Measurements from ENCODE around the gene DRC3.

The DRC3 gene

DNA sequence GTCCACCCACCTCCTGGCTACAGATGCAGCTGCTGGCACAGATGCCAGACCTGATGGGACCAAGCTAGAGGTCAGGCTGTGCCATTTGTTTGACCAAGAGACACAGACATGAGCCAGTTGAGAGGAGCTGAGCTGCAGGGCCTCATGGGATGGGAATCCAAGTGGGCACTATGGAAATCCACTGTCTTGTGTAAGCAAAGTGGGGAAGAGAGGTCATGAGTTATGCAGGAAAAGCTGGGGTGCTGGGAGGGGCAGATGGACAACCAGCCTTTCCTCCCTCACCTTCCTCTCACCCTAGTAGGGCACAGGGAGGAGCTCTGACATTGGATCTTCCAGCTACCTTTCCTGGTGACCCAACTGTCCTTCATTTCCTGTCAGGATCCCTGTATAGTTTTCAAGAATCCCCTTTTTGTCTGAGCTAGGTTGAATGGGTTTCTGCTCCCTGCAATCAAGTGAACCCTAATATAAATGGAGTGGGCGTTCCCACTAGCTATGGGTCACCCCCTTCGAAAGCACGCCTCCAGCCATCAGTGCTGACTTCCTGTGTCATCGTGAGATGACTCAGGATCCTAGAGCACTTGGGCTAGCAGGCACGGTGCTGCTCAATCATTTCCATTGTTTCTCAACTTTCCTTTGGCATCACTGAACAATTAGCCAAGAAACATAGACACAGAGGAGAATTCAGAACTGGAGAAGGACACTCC lies 52.7 kb downstream of the DRC3 start:
- DNase-seq, result no peak

DNA sequence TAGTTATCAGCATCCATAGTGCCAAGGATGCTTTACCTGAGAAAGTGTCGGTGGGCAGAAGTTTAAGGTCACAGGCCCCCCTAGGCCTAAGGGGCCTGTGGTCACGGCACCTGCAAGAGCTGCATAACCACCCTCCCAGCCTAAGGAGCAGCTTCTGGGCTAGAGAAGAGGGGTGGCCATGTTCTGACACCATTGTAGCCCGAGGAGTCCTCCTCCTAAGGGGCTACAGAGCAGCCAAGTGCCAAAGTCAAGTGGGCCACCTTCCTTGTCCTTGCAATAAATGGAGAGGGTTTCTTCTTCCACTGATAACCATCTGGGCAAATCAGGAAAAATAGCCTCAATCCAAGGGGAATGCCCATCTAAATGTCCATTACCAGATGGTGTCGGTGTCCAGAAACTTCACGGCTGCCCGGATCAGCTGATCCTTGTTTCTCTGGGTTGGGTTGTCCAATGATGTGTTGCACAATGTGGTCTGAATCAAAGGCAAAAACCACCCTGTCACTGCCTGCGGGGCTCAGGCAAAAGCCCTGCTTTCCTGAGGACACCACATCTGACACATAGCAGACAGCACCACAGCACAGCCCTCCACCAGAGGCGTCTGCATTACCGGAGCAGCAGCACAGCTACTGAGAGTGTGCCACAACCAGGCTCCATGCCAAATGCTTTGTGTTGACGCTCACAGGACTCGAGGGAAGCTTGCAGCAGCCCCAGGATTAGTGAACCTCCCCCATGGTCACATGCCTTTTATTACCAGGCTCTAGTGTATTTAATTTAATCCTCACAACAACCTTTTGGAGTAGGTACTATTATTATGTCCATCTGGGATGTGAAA lies 53.5 kb downstream of the DRC3 start:
- DNase-seq, result no peak

DNA sequence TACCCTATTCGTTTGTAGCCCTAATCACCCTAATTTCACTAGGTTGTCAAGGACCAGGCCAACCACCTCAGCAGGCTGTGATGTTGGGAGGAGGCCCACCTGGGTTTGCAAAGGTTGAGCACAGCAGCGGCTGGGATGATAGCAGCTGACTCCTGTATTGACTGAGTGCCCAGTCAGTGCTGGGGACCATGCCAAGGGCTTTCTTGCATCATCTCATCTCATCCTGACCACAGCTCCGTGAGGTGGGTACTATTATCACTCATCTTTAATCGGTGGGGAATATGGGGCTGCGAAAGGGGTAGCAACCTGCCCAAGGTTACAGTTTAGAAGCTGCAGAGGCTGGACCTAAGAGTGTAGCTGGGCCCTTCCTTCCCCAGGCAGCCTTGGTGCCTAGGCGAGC lies 54.6 kb downstream of the DRC3 start:
- no peak for DNase-seq

DNA sequence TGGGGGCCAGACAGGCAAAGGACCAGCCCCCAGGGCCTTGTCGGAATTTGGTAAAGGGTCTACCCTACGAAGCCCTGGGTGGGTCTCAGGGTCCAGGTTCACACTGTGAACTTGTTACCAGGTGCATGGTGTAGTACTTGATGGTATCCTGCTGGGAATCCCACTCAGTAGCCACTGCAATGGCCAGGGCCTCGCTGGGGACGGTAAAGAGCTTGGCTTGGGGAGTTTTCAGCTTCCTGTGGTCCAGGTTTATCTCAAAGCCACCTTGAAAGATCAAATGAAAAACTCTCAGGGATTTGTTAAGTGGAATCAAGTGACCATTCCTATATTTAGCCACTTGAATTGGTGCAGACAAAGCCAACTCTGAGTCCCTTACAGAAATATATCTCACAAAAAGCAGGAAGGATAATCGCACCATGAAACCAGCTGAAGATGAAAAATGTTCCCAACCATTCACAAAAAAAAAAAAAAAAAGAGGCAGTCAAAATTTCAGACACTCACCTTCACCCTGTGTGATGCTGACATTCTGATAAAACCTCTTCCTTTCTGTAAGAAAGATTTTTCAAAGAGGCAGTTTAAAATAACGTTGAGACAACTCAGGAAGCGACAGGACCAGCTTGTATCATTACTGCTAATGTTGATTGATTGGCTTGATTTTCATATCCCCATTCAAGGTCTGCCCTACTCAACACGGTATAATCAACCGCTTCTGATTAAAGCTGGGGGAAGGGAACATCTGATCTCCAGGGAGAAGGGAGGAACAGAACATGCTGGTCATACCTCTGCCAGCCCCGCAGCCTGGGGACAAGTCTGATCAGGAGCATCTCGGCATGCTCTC lies 55.7 kb downstream of the DRC3 start:
- DNase-seq, result no peak

DNA sequence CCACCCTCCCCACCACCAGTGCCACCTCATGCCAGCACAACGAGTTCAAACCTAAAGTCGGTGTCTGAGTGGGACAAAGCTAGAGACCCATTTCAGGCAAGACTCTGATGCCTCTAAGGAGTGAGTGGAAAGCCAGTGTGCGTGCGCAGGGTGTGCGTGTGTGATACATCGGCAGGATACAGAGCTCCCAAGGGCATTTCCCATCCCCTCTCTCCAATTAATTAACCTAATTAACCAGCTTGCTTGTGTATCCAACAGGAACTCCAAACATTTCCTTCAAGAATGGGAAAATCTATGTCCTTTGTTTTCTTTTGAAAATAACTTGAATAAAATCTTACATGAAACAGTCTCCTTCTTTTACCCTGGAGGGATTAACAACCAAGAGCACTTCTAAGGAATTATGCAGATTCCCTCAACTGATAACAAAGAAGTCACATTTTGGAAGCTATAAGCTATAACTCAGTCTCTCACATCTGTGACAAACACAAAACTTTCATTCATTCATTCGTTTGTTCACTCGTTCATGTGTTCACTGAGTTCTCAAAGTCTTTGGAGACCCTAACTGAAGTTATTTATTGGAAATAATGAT lies 56.4 kb downstream of the DRC3 start:
- DNase-seq, result no peak

DNA sequence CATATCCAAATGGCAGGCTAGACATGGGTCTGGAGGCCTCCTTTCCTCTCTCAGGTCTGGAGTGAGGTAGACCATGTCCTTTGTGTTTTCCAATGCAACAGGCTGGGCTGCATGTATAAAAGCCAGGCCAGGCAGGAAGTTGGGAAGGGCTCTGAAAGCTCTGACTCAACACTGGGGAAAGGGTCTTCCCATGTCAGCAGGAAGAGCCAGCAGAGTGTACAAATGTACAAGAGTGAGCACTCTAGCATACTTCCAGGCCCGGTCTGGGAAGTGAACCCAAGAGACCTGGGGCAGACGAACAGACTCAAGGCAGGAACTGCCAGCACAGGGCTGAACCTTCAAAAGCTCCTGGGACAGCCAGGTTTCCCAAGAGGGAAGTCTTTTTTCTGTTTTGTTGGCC lies 59.3 kb downstream of the DRC3 start:
- DNase-seq, result no peak

DNA sequence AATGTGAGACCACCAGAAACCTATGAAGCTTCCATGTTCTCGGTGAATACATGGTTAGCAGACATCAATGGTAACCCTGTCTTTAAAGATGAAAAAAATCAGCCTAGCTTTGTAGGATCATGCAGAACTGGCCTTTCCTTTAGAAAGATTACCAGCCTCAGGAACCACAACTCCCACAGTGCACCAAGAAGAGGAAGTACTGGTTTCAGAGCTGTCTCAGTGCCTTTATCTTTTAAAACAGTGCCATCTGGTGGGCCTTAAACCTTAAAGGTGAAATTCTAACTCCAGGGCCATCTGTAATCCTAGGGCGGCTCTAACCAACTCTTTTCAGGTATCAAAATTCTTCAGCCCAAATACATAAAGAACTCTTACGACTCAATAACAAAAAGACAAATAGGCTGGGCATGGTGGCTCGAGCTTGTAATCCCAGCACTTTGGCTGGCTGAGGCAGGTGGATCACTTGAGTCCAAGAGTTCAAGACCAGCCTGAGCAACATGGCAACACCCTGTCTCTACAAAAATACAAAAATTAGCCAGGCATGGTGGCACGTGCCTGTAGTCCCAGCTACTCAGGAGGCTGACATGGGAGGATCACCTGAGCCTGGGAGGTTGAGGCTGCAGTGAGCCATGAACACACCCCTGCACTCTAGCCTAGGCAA lies 60.9 kb downstream of the DRC3 start:
- DNase-seq, result no peak

DNA sequence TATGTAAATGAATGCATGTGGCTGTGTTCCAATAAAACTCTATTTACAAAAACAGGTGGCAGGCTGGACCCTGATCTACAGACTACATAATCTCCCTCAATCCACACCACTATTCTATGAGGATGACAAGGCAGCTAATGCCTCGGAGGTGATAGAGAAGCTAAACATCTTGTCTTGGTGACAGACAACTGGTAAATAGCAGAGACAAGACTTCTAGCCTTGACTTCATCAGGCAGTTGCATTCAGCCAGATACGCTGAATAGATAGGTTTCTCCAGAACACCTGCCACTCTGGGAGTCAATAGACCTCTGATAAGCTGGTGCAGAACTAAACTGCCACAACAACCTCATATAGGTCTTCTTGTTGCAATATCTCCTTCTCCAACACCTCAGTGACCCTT lies 63.0 kb downstream of the DRC3 start:
- DNase-seq, result no peak

DNA sequence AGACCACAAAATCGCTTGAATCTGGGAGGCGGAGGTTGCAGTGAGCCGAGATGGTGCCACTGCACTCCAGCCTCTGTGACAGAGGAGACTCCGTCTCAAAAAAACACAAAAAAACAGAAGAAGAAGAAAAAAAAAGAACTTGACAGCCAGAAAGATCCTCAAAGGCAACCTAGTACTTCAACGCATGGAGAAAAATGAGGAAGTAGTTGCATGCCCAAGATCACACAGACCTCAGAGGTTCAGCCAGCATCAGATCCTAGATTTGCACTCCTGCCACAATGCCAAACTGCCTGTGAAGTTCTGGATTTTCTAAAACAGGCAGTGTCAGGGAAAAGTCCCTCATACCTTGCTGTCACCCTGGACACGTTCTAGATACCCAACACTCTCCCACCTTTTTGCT lies 64.8 kb downstream of the DRC3 start:
- no peak for DNase-seq

DNA sequence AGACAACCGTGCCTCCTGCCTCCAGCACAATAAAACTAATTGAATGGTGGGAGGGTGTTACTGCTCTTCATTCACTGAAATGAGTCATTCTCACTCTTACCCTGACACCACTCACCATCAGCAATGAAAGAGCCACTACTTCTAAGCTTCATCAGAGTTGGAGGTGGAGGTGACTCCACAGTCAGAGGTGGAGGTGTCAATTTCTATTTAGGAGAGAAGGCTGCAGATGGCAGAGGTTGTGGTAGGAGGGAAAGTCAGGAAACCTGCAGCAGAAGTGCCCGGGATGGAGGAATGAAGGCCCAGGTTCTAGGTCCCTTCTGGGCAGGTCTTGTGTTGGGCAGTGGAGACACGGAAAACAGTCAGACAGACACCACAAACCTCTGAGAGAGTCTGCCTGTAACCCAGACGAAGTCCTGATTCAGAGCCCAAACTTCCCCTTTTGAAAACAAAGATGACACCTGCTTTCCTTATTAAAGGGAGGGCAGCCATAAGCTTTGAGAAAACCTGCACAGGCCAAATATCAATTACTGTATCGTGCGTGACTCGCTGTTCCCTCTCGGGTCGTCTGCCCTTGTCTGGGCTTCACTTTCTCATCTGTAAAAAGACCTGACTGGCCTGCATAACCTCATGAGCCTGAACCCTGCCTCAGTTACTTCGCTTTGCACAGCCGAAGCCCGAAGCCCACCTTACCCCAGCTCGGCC lies 65.6 kb downstream of the DRC3 start:
- DNase-seq, result no peak

DNA sequence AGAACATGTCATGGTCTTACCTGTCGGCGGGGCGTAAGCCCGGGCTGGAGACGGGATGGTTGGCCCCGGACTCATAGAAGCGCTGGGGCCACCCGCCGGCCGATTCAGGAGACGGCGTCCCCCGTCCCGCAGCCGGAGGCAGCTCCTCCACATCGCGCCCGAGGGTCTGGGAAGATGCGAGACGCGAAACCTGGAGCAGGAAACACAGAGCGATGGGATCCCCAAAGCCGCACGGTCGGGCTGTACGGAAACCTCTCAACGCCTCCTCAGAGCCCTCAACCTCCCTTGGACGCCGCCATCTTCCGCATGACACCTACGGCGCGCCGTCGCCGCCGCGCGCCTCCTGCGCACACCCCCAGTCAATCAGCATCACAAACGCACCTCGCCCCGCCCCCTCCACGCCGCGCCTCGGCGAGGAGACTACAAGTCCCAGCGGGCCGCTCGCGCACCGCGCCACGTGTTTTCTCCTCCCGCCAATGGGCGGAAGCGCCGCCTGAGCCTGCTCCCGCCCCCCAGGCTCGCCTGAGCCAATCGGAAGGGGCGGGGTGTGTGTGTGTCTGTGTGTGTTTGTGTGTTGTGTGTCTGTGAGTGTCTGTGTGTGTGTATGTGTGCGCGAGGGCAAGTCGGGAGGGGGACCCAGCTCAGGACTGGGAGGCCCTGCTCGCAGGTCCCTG lies 66.3 kb downstream of the DRC3 start, which contains the start of the genes ATPAF2 and GID4:
ATPAF2 (minus strand) TSS at position 308 of the 674 bp plus-strand sequence; CDS start at position 153, 155 bp downstream.
GID4 (plus strand) TSS at position 548 of the 674 bp plus-strand sequence; CDS start at position 605, 57 bp downstream.
- peak; percentile 100 for DNase-seq

DNA sequence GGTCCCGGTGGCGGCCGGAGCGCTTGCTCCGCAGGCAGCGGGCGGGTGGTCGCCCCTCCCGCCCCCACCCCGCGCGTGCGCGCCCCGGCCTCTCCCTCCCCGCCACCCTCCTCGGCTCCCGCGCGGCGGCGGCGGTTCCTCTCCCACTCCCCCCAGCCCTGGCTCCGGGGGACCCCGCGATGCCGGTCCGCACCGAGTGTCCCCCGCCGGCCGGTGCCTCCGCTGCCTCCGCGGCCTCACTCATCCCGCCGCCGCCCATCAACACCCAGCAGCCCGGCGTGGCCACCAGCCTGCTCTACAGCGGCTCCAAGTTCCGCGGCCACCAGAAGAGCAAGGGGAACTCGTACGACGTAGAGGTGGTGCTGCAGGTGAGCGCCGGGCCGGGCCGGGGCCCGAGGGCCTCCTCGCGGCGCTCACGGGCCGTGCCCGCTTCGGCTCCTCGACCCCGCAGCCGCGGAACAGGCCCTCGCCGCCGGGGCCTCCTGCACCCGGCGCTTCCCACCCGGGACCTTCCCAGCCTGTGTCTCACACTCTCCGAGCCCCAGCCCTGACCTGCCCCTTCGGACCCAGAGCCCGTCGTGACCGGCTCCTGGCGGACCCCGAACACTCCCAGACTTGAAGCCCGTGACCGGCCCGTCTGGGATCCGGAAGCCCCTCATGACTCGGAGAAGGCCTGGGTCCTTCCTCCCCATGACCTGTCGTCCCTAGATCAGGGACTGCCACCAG lies 67.0 kb downstream of the DRC3 start:
- no peak for DNase-seq

DNA sequence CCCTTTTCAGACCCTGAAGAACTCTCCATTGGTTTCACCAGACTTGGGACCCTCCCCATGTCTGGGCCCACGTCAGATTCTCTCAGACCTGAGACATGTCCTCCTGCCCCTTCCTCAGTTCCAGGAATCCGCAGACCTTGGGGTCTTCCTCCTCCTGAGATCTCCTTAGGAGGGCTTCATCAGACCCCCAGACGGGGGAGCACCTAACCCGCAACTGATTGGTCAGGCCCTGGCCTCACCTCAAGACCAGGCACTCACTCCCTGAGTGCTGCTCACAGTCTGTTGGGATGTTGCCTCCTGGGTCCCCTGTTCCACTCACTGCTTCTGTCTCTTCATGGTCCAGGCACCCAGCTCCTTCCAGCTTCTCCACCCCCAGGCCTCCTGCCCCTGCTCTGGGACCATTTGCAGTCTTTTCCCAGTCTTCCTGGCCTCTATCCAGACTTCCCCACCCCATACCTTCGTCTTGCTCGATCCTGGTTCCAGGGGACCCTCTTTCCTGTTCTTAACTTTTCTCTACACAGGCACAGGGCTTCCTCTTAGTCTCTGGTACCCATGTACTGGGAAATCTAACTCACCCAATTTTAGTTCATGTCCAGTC lies 67.7 kb downstream of the DRC3 start:
- DNase-seq, result no peak

DNA sequence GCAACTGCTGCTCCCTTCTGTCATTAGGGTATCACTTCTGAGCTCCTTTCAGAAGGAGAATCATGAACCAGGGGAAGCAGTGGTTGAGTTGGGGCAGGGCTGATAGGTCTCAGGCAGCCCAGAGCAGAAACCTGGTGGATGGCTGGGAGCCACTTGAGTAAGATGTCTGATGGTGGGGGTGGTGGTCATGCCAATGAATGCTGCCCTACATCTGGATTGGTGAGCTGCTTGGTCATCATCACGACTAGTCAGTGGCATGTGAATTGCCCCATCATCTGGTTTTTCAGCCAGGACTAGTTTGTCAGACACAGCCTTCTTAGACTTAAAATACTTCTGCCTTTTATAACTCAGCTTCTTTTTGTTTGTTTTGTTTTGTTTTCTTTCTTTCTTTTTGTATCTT lies 69.1 kb downstream of the DRC3 start:
- no peak for DNase-seq

DNA sequence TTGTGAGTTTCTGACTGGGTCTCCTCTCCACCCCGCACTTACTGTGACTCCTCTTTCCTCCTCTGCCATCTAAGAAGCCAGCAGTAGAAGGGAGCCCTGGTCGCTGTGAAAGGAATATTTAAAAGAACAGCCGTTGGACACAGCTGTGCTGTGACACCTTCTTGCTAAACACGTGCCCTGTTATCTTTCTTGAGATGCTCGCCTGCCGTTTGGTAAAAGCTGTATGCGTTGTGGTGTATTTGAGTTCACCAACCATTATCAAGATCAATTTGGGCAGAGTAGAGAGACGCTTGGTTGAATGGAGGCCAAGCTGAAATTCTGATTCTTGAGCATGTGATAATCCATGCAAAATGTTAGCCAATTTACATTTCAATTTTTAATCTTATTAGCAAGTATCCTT lies 70.3 kb downstream of the DRC3 start:
- DNase-seq, result no peak

DNA sequence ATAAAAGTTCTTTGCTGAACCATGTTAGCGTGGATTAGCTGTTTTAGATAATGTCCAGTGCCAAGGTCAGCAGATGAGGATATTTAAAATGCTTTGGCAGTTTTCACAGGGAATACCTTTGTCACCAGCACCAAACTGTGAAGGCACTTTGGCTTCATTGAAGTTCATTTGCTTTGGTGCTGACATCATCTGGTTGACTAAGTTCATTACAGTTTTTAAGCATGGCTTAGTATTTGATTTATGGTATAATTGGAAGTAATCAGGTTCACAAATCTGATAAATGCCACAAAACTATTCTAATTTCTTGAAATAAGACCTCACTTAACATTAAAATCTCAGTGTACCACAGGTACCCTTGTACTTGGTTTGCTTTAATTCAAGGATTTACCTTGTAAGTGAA lies 70.8 kb downstream of the DRC3 start:
- DNase-seq, result no peak

DNA sequence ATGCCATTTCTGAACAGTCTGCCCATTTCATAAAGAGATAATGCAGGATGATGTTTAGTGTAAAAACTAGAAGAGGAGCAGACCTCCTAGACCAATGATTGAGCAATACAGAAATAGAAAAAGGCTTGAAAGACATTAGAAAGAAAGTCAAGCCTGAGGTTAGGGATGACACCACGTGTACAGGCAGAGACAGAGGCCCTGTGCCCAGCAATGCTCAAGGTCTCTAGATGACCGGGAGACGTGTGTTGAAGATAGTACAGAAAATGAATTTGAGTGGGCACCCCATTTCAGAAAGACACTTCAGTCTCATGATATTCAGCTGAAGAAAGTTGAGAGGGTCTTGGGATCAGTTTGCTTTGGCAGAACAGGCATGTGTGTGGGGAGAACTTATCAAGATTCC lies 71.9 kb downstream of the DRC3 start:
- no peak for DNase-seq

DNA sequence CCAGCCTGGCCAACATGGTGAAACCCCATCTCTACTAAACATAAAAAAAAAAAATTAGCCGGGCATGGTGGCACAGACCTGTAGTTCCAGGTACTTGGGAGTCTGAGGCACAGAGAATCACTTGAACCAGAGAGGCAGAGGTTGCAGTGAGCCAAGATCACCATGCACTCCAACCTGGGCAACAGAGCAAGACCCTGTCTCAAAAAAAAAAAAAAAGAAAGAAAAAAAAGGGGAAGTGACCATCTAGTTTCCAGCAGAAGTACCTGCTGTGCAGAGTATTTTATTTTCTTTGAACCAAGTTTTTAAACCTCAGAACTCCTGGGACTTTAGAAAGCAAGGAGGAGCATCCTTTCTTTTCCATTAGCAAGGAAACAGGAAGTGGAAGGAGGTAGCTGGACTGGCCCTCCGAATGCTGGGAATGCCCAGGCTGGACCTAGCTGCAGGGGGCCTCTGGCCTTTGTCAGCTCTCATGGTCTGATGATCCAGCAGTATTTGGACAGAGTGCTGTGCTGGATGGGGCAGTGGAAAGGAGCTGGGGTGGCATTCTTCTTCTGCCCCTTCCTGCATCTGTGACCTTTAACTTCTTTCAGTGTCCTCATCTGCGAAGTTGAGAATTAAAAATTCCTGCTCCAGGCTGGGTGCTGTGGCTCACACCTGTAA lies 73.2 kb downstream of the DRC3 start:
- DNase-seq, result no peak

DNA sequence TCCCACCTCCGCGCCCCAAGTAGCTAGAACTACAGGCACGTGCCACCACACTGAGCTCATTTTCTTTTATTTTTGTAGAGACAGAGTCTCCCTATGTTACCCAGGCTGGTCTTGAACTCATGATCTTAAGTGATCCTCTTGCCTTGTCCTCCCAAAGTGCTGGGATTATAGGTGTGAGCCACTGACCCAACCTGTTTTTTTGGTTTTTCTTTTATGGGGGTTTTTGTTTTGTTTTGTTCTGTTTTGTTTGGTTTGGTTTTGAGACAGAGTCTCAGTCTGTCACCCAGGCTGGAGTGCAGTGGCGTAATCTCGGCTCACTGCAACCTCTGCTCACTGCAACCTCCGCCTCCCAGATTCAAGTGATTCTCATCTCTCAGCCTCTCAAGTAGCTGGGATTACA lies 82.9 kb downstream of the DRC3 start:
- DNase-seq, result no peak

Data from stimulated activated CD4-positive, alpha-beta T cell treated with anti-CD3 and anti-CD28 coated beads, Interleukin-12 subunit alpha, Interleukin-12 subunit beta, amount 100 ng/mL, for 4 hours (primary cell).